Stimulated activated CD8-positive, alpha-beta memory T cell treated with anti-CD3 and anti-CD28 coated beads, Interleukin-4, amount 100 ng/mL, for 4 hours (primary cell): ENCODE measurements around the gene C1orf210.
A peak's percentile ranks its signal among the peaks of the same experiment; 100 is the strongest.

Source experiments
- DNase-seq, 2 donors: peaks; one replicate each; pipeline ENCODE4 v3.0.0-alpha.2; 2020; ENCODE audit warnings: low read depth in 2 of 2, low spot score in 1 of 2

C1orf210 gene

GRCh38 chr1:43285269-43285990 is at the start of gene C1orf210:
C1orf210 (minus strand) TSS chr1:43285581; CDS start chr1:43283270, 2,311 bp downstream.
- no peak for DNase-seq

DNA sequence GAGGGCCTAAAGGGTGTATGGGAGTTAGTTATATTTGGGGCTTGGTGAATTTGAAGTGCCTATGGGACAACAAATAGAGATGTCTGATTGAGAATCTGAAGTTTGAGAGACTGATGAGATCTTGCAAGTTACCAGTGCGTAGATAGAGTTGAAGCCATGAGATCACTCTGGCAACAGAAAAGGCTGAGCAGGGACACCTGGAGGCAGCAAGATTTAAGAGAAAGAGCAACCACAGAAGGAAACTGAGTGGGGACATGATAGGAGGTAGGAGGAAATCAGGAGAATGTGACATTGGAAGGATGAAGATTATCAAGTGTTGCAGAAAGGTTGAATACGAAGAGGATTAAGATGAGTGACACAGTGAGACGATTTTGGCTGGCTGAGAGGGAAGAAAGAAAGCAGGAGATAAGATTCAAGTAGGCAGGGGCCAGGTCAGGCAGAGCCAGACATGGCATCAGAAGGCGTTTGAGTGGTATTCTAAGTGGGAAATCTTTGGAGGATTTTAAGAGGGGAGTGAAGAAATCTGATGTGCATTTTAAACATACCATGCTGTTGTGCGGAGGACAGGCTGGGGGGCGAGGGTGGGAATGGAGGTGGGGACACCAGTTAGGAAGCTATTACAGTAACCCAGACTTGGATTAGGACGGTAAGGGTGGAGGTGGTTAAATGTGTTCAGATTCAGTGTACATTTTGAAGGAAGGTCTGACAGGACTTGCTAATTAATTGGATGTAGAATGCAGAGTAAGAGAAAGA is 49.2 kb upstream of the C1orf210 start:
- DNase-seq: no peak

DNA sequence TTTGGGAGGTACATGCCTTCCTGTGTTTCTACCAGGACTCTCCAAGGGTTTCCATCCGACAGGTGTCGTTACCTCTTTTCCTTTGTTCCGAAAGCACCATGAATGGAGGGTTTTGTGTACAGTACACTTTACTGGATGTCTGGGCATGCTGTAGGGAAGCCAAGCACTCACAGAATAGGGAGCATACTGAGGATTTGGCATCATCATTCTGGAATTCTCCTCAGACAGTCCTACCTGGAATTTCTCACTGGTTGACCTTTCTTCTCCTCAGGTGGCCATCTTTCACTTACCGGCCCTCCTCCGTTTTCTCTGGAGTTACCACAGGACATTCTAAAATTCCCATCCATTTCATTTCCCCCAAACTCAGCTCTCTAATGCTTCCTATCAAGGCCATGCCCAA is 46.3 kb upstream of the C1orf210 start:
- DNase-seq: no peak

DNA sequence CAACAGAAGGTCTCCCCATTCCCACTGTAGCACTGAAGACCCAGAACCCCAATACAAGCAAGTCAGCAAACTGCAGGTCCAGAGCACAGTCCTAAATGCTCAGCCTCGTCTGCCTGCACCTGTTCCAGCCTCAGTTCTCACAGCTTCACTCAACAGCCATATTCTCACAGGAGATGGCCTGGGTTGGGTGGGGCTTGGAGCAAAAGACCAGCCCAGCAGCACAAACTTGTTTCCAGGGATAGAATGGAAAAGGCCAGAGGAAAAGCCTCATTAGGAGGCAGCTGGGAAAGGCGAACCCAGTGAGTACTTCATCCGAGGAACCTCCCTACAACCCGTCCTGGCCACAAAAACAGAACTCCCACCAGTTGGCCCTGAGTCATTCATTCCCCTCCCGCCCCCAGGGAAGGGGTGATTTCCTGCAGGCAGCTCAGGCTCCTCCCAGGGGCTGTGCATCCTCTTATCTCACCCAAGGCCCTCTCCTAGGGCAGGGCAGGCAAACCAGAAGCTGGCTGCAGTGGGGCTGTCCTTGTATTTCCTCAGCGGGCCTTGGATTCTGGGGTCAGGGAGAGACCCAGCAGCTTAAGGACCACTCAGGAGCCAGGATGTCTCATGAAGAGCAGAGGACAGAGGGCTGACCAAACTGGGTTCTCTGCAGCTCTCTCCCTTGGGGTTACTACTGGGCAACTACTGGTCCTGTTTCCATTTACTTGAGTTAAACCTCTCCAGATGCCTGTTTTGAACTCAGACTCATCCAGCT is 44.8 kb upstream of the C1orf210 start:
- DNase-seq: peak; percentile 4 to 31

DNA sequence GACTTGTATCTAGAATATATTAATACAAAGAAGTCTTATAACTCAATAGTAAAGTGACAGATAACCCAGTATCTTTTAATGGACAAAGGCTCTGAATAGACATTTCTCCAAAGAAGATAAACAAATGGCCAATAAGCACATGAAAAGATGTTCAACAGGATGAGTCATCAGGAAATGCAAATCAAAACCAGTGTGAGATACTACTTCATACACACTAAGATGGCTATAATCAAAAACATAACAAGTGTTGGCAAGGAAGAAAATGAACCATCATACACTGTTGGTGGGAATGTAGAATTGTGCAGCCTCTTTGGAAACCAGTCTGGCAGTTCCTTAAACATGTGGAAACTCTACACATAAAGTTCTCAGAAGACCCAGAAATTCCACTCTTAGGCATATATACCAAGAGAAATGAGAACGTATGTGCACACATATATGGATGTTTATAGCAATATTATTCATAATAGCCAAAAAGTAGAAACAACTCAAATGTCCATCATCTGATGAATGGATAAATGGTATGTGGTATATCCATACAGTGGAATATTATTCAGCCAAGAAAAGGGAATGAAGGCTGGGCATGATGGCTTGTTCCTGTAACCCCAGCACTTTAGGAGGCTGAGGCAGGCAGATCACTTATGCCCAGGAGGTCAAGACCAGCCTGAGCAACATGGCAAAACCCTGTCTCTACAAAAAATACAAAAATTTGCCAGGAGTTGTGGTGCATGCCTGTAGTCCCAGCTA is 42.3 kb upstream of the C1orf210 start:
- DNase-seq: no peak

DNA sequence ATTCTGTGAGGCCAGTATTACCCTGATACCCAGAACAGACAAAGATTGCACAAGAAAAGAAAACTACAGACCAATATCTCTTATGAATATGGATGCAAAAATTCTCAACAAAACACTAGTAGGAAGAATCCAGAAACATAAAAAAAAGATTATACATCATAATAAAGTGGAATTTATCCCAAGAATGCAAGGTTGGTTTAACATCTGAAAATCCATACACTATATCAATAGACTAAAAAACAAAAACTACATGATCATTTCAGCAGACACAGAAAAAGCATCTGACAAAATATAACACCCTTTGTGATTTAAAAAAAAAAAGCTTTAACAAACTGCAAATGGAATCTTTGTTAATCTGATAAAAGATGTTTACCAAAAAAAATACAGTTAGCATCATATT is 40.0 kb upstream of the C1orf210 start:
- DNase-seq: no peak

DNA sequence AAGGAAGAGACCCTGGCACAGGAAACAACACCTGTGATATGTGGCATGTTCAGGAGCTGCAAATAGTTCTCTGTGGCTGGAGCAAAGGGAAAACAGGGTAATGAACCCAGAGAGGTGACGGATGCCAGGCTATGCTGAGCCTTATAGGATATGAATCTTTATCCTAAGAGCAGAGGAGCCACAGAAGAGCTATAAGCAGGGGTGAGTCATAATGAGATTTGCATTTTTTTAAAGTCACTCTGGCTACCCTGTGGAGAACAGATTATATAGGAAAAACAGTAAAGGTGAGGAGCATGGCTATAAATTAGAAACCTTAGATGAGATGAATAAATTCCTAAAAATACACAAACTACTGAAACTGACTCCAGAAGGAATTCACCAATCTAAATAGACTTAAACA is 39.4 kb upstream of the C1orf210 start:
- no peak for DNase-seq

DNA sequence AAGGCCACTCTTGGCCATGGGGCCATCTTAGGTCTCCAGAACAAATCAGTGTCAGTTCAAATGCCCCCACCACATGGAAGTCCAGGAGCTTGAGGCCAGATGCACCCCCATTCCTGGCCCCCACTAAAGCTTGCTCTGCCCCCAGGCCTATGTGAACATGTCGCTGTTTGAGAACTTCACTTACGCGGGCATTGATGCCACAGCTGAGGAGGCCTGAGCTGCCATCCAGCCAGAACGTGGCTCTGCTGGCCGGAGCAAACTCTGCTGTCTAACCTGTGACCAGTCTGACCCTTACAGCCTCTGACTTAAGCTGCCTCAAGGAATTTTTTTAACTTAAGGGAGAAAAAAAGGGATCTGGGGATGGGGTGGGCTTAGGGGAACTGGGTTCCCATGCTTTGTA is 37.1 kb upstream of the C1orf210 start:
- no peak for DNase-seq

GRCh38 chr1:43321331-43321891 is 36.0 kb upstream of the C1orf210 start:
- no peak for DNase-seq

GRCh38 chr1:43319766-43320165 is 34.4 kb upstream of the C1orf210 start:
- DNase-seq: no peak

- DNase-seq: no peak
Observed at GRCh38 chr1:43319288-43319687, 33.9 kb upstream of the C1orf210 start.

- DNase-seq: no peak
Observed at GRCh38 chr1:43318831-43319230, 33.5 kb upstream of the C1orf210 start.

DNA sequence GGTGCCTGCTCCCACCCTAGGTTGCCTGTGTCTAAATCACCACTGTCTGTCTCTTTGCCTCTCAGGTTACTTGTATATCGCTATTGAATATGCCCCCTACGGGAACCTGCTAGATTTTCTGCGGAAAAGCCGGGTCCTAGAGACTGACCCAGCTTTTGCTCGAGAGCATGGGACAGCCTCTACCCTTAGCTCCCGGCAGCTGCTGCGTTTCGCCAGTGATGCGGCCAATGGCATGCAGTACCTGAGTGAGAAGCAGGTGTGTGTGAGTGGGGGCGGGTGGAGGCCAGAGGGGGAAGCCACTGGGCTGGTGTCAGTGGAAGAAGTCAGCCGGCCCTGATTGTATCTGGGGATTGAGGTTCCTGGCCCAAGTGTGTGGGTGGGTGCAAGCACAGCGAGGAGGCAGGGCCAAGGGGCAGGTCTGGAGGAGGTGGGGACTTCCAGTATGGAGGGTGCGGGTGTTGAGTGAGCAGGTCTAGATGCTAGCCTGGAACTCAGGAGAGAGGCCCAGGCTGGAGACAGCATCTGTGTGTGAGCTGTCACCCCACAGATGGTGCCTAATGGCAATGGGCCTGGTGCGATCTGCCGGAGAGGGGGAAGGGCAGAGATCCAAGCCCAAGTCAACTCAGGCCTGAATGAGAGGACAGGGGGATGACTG is 32.6 kb upstream of the C1orf210 start:
- no peak for DNase-seq

DNA sequence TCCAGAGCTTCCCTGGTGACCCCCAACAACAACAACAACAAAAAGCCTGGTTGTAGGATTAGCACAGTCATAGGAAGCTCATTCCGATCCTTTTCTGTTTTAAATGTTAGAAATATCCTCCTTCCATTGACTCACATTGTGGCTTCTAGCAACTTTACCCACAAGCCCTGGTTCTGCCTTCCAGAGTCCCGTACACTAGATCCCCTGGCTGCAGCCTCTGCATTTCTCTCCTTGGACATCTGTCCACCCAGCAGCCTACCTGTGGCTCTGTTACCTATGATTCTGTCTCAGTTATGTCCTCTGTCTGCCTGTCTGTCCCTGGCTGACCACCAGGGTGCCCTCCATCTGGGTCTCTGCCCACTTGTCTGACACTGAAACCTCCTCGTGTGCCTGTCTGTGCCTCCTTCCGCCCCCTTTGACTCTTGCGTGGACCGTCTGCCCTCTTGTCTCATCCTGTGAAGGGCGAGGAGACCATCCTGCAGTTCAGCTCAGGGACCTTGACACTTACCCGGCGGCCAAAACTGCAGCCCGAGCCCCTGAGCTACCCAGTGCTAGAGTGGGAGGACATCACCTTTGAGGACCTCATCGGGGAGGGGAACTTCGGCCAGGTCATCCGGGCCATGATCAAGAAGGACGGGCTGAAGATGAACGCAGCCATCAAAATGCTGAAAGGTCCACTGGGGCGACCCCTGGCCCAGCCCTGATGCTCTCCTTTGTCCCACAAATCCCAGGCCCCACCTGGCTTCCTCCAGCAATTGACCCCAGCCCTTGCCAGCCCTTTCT is 31.5 kb upstream of the C1orf210 start:
- no peak for DNase-seq

DNA sequence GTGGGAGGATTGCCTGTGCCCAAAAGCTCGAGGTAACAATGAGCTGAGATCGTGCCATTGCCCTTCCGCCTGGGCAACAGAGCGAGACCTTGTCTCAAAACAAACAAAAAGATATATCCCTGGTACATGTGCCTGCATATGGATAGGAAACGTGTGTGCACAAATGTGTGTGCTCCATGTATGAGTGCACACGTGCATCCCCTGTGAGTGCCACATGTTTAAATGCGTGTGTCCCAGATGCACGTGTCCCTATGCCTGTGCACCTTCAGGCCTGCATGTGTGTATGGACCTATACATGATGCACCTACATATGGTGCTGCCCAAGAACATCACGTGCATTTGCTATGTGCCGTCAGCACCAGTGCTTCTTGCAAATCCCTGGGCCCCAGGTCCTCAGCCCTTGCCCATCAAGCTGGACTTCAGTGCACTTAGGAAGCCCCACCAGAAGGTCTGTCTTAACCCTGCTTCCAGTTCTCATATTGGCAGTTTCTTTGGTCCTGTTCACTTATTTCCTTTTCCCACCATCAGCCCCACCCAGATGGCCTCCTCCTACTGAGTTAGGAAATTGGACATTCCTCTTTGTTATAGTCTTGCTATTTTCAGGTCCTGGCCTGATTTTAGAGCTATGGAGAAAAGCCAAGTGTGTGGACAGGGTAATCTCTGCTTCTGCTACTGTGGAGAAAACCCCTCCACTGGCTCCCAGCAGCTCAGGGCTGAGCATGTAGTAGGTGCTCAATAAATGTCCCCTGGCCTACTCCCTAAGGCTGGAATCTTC is 30.8 kb upstream of the C1orf210 start:
- no peak for DNase-seq

DNA sequence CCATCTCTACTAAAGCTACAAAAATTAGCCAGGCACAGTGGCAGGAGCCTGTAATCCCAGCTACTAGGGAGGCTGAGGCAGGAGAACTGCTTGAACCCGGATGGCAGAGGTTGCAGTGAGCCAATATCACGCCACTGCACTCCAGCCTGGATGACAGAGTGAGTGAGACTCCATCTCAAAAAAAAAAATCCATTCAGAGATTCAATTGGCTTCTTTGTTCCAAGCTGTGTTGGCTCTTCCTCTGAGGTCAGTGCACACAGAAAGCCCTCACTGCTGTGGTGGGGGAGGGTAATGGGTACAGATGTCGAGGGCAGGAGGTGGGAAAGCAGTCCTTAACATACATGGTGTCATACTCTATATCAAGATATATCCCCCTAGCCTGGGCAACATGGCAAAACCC is 30.1 kb upstream of the C1orf210 start:
- no peak for DNase-seq

DNA sequence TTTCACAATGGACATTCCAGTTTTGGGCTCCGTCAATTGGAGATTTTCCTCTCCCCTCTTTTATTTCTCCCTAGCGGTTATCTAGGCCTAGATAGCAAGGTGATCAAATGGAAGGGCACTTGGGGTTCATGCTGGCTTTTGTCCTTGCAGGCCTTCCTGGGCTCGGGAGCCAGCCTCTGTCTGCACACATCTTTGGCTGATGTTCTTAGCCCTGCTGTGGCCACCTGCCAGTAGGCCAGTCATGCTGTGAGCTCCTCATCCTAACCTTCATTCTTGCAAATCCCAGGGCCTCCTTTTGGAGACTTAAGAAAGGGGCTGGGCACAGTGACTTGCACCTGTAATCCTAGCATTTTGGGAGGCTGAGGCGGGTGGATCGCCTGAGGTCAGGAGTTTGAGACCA is 28.9 kb upstream of the C1orf210 start:
- no peak for DNase-seq

GRCh38 chr1:43313771-43314170 is 28.4 kb upstream of the C1orf210 start:
- DNase-seq: no peak
